NCI-H146 (cell line): ENCODE data around the gene SEPTIN10.
"Not testable (repeated sequence)": the region's sequence is repeated elsewhere in the genome, so short reads cannot be mapped to it uniquely, and the experiment has no call there.

Source experiments
- DNase-seq: peaks from one replicate; lab custom pipeline; 2025; lab: John Stamatoyannopoulos, UW

Gene SEPTIN10

DNA sequence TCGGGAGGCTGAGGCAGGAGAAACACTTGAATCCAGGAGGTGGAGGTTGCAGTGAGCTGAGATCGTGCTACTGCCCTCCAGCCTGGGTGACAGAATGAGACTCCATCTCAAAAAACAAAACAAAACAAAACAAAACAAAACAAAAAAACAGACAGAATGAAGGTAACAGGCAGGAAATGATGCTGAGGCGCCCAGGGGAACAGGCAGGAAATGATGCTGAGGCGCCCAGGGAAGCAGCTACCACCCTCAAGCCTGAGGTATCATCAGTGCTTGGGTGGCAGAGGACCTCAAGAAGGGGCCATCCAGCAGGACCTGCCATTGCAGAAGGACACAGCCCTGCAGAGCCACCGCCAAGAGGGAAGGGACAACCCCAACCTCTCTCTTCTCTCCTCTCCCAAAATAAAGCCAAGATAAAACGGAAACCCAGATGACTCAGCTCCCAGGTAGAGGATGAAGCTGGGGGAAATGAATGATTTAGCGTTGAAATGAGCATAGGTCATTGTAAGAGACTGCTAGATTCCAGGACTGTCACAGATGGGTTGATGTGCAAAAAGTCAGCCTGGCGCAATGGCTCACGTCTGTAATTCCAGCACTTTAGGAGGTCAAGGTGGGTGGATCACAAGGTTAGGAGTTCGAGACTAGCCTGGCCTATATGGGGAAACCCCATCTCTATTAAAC lies 19.7 kb upstream of the SEPTIN10 start:
- no peak for DNase-seq

DNA sequence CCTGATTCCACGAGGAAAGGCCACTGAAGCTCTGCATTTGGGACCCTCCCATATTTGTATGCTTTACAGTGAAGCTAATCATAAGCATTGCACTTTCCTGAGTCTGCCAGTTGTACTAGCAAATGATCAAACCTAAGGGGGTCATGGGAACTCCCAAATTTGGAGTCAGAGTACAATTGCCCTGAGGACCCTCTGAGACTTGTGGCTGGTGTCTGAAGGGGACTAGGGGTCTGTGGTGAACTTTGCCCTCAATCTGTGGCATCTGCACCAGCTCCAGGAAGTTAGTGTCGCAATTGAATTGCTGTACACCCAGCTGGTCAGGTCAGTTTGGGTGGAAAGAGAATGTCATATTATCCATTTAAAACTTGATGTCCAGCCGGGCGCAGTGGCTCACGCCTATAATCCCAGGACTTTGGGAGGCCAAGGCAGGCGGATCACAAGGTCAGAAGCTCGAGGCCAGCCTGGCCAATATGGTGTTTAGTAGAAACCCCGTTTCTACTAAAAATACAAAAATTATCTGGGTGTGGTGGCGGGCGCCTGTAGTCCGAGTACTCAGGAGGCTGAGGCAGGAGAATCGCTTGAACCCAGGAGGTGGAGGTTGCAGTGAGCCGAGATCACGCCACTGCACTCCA lies 18.5 kb upstream of the SEPTIN10 start:
- no peak for DNase-seq

DNA sequence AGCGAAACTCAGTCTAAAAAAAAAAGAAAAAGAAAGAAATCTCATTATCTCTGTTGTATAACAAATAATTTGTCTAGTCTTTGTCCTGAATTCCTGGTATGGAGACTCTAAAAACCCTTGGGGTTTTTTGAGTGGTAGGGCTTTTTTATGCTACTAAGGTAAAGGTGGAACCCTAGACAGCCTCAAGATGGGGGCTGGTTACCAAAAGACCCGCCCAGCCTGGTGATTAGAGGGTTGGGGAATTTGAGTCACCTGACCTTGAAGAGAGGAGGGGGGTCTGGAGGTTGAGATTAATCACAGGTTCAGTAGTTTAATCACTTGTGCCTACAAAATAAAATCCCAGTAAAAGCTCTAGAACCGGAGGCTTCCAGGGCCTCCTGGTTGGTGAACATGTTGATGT lies 18.0 kb upstream of the SEPTIN10 start:
- no peak for DNase-seq

DNA sequence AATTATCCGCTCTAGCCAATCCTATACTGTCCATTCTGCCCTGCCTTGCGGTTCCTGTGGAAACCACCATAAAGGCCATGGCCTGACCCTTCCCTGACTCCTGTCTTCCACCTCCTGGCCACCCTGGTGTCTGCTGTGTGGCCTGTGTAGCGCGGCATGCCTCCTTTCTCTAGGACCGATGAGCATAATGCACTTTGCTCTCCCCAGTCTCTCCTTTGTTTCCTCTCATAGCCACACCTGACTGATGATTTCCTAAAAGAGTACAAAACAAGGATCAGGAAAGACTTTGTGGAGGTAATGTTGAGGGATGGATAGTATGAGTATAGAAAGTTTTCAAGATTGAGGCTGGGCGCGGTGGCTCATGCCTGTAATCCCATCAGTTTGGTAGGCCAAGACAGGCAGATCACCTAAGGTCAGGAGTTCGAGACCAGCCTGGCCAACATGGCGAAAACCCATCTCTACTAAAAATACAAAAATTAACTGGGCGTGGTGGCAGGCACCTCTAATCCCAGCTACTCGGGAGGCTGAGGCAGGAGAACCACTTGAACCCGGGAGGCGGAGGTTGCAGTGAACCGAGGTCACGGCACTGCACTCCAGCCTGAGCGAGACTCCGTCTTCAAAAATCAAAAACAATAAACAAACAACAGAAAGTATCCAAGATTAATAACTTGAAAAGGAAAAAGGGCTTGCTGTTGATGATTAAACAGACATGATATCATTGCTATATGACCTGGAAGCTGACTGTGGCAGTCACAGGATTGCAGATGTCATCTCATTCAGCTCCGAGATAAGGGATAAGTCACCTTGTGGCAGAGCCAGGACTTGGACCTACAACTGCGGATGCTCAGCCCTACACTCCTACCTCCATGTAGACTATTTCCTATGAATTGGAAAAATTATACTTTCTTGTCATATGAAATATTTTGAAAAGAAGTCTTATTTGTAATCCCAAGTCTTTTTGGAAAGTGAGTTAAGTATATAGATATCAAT lies 17.0 kb upstream of the SEPTIN10 start:
- DNase-seq, result no peak

DNA sequence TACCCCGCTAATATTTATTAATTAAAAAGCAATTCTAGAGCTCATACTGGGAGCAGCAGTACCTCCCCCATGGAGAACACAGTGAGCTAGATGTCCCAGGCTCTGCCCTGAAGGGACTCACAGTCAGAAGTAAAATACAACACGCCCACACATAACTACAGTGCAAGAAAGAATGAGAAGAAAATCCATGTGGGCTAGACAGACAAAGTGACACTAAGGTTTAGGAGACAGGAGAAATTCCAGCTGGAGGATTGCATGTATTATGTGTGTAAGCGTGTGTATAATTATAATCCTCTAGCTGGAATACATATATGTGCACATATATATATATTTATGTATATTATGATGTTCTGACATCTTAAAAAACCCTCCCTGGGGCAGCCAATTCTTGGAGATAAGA lies 16.1 kb upstream of the SEPTIN10 start:
- DNase-seq, result no peak

DNA sequence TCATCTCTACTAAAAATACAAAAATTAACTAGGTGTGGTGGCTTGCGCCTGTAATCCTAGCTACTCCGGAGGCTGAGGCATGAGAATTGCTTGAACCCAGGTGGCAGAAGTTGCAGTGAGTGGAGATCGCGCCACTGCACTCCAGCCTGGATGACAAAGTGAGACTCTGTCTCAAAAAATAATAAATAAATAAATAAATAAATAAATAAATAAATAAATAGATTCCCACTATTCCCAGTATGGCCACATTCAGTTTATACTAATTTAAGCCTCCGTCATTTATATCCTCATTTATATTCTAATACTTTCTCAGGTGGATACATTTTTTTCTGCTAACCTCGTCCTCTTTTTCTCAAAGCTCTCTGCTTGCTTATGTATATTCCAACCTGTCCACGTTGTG lies 14.6 kb upstream of the SEPTIN10 start:
- not testable (repeated sequence) for DNase-seq

DNA sequence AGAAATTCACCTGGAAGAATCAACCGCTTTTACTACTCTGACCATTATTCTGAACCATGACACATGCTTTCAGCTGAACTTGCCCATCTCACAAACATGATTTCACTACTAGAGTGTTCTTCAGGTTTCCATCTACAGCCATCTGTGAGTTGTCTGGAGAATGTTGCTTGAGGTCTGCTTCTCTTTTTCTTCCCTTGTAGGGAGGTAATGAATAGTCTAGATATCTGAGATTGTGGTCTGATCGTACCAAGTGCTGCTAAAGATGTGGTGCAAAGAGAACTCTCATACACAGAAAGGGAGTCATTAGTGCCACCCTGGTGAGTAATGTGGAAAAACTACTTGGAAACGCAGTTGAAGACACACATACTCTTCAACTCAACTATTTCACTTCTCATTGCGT lies 10.6 kb upstream of the SEPTIN10 start:
- DNase-seq, result no peak

DNA sequence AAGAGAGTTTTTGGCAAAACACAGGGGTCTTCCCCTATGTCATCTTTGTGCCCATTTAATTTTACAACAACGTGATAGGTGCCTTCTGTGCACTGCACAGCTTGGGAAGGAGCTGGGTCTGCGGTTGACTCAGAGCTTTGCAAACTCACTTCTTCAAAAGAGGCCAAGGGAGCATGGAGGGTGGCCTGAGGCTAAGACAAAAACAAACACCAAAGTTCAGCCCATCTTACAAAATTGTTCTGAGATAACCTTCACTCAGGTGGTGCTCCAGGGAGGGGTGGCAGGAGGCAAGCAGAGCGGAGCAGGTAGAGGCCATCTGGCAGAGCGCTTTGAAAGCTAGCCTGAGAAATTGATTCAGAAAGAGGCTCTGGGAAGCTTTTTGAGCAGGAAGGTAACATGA lies 10.2 kb upstream of the SEPTIN10 start:
- no peak for DNase-seq

DNA sequence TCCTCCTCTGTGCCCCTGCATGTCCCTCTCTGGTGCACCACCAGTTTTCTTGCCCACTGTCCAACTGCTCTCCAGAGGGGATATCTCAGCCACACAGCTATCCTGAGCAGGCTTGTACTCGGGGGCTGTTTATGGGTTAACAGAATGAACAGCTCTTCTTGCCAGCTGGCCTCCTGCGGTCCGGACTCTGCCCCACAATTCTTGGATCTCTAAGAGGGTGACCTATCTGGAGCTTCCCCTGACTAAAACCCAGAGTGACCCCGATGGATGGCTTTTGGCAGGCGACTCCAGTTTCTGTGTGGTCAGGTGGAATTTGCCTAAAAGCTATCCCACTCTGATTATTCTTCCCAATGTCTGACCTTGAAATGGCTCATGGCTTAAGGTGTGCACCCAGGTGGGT lies 9.5 kb upstream of the SEPTIN10 start:
- no peak for DNase-seq

DNA sequence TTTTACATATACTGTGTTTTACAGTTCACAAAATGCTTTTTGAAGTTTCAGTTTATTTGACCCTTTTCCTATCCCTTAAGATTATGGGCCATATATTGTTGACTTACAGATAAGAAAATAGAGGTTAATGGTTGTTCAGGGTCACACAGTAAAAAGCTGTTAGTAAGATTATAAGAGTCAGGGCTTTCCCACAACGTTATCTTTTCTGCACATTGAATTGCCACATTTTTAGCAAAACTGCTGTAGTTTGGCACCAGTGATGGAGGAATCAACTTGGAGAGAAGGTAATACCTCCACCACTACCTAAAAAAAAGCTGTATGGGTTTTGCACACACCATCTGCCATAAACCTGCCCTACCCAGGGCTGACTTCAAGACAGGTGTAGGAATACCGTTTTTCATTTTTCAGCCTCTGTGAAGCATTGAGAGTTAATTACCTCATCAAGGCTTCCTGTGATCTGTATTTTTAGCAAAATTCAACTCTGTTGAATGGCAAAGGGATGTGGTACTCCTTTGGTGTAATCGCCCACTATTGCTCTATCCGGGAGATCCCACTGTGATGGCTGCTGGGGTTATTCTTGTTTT lies 5.4 kb upstream of the SEPTIN10 start:
- no peak for DNase-seq

DNA sequence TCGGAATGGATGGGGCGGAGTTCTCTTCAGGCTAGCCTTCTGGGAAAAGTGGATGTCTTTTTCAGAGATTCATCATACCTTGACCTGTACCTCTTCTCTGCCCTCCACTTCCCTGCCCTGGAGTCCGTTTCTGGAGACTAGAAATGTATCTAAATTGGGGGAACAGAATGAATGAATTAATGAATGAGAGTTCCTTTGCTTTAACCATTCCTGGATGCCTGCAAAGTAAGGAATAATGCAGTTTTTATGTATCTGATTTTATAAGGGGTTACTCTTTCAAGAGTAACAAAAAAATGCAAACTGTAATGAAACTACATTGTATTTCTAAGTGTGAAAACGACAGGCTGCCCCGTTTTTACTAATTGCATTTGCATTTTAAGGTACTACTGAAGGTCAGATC lies 2.4 kb upstream of the SEPTIN10 start:
- DNase-seq, result no peak

DNA sequence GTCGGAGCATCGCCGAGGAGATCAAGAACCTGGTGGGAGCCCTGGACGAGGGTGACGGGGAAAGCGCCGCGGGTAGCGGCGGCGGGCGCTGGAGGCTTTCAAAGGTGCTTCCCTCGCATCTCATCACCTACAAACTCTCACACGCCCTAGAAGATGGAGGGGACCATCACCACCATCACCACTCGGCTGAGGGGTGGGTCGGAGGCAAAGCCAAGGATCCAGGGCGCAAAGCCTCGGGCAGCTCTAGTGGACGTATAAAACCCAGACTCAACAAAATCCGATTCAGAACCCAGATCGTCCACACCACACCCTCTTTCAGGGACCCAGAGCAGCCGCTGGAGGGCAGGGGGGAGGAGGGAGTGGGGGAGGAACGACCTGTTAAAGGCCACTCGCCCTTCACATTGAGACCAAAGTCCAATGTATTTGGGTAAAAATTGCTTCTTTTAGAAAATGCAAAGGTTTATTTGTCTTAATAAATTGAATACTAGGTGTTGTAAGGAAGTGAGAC lies 1.9 kb upstream of the SEPTIN10 start:
- DNase-seq, result no peak

DNA sequence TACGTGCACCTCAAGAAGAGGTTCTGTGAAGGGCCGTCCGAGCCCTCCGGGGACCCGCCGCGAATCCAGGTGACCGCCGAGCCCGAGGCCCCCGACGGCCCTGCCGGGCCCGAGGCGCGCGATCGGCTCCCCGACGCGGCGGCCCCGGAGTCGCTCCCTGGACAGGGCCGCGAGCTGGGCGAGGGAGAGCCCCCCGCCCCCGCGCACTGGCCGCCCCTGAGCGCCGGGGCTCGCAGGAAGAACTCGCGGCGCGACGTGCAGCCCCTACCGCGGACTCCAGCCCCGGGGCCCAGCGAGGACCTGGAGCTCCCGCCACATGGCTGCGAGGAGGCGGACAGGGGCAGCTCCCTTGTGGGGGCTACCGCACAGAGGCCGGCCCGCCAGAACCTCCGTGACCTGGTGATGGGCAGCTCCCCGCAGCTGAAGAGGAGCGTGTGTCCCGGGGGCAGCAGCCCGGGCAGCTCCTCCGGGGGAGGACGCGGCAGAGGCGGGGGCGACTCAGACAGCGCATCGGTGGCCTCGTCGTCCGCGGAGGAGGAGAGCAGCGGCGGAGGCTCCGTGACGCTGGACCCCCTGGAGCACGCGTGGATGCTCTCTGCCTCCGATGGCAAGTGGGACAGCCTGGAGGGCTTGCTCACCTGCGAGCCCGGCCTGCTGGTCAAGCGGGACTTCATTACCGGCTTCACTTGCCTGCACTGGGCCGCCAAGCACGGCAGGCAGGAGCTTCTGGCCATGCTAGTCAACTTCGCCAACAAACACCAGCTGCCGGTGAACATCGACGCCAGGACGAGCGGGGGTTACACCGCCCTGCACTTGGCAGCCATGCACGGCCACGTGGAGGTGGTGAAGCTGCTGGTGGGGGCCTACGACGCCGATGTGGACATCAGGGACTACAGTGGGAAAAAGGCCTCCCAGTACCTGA lies 1.2 kb upstream of the SEPTIN10 start:
- DNase-seq, result no peak

DNA sequence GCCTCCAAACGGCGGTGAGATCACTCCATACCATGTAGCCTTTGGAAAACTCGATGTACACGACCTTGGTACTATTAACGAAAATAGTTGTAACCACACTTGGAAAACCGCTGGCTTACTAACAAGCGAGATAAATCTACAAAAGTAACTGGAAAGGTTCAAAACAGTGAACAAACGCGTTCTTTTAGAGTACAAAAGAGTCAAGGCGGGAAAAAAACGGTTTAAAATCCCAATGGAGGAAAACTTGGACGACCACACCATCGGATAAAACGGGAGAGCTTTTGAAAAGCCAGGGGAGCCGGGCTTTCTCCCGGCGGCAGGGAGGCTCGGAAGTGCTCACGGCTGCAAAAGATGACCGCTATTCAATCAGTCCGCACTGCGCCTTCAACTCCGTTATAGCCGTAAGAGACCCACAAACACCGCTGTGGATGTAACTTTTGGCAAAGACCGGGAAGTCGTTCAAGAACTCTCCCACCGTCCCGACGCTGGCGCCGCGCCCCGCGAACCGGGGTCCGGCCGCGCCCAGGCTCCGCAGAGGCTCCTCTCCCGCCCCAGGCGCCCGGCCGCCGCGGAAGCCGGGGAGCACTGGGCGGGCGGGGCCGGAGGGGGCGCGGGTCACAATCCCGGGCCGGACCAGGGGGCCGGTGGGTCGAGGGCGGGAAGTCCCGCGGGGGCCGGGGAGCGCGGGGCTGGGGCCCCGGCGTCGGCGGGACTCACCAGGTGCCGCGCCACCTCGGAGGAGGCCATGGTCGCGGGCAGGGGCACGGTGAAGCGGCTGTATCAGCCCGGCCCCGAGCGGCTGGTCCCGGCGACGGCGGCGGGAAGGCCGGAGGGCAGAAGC lies 465 bp downstream of the SEPTIN10 start:
- no peak for DNase-seq

DNA sequence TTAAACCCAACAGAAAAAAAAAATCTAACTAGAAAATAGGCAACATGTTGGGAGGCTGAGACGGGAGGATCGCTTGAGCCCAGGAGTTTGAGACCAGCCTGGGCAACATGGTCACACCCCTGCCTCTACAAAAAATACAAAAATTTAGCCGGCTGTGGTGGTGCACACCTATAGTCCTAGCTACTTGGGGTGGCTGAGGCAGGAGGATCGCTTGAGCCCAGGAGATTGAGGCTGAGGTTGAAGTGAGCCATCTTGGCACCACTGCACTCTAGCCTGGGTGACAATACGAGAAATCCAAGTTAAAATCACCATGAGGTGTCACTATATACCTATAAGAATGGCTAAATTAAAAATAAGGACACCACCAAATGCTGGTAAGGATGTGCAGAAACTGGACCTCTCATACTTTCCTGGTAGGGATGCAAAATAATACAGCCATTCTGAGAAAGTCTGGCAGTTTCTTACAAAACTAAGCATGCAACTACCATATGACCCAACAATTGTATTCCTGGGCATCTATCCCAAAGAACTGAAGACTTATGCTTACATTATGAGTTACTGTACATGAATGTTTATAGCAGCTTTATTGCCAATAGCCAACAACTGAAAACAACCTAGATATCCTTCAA lies 2.2 kb downstream of the SEPTIN10 start:
- no peak for DNase-seq

DNA sequence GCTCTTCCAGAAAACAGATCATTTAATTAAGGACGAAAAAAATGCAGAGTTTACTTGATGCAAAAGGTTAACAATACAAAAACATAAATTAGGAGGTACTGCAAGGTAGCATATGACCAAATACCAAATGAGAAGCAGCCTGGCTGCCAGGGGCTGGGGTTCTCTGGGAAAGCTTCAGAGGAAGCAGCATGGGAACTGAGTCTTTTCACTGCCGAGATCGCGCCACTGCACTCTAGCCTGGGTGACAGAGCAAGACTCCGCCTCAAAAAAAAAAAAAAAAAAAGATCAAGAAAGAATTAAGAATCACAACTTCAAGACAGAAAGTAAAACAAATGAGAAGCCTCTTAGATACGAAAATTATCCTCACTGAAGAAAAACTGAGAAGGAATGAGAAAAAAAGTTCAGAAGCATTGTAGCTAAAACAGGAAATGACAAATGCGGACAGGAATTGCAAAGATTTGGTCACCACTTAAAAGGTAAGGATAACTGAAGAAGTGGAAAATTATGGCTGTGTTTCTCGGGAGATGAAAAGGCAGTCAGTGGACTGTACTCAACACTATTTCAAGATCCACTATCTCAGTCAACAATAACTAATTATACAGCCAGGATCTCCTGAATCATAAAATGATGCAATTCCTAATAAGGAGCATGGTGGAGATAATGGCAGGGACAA lies 4.3 kb downstream of the SEPTIN10 start:
- DNase-seq, result no peak

DNA sequence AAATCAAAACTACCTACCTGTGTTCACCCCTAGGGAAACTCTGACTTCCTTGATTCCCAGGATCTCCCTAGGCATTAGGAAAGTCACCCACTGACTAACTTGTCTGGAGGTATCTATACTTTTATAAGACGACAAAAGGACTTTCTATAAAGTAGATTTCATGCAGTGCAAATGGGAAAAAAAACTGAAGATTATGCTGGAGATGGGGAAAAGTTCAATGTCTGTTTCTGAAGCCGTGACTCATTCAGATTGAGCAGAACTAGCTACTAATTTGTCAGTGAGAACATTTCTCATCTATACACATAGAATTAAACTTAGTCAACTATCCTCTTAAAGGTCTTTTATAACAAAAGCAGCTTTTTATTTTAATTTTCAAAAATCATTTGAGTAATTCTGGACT lies 6.0 kb downstream of the SEPTIN10 start:
- no peak for DNase-seq

DNA sequence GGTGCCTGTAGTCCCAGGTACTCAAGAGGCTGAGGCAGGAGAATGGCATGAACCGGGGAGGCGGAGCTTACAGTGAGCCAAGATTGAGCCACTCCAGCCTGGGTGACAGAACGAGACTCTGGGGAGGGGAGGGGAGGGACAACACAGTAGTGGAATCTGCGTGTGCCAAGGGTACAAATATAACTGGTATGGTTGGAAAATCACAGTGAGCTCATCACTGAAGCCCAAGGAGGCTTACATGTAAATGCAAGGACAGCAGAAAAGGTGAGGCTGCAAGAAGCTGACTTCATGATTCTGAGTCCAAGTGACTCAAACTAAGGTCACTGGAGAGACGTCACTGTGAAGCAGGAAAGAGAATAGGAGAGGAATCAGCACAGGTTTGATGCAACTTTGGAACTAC lies 9.2 kb downstream of the SEPTIN10 start:
- DNase-seq, result no peak

DNA sequence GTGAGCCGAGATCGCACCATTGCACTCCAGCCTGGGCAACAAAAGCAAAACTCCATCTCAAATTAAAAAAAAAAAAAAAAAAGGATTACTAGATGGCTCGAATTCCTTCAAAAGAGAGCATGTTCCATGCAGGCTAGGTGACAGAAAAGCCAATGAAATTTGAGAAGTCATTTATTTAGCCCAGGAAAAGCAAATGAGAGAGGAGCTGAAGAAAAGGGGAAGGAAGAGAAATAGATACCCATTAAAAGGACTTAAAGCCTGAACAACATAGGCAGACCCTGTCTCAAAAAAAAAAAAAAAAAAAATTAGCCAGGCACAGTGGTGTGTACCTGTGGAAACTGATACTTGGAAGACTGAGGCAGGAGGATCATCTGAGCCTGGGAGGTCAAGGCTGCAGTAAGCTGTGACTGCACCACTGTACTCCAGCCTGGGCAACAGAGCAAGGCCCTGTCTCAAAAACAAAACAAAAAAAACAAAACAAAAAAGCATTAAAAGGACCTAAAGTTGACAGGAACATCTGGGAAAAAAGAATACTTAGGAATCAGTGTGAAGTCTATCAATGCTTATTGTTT lies 11.1 kb downstream of the SEPTIN10 start:
- DNase-seq, result no peak
